HG03108 (cell line): ENCODE results near the gene LPP.

ENCODE experiments used
- ATAC-seq: cut with Tn5 transposase; IDR thresholded peaks from one replicate; pipeline ENCODE4 v1.9.1; 2021; ENCODE audit warnings: moderate library complexity; ENCODE audit not compliant: unreplicated experiment

The LPP gene

DNA sequence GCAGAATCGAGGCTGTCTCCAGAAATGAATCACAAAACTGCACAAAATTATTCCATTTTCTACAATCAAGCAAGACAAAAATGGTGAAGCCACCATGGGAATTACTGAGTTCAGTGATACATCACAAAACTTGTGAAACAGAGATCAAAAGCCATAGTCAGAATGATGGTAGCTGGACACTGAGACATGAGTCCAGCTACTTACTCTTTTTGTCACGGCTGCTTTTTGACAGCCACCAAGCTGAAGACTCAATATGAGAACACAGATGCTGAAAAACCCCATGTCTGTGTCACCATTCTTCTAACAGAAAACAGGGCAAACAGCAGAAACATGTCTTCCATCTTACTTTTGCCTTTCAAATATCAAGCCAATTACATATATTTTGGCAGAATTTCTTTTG is 237.6 kb downstream of the LPP start:
- ATAC-seq = no peak

DNA sequence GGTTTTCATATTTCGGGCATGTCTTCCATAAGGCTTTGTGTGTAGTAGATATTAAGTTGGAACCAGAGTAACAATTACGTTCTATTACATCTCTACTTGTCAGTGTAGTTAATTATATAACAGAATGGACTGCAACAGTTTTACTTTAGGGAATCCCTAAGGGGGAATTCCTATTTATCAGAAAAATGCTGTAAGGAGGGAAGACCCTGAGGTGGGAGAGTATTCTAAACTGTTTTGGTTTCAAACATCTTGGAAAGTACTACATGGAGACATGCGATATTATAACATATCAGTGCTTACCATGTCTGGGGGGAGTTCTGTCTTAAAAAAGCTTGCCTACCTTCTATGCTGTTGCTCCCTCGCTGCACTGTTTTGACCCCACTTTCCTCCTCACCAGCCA is 238.1 kb downstream of the LPP start:
- ATAC-seq = no peak

DNA sequence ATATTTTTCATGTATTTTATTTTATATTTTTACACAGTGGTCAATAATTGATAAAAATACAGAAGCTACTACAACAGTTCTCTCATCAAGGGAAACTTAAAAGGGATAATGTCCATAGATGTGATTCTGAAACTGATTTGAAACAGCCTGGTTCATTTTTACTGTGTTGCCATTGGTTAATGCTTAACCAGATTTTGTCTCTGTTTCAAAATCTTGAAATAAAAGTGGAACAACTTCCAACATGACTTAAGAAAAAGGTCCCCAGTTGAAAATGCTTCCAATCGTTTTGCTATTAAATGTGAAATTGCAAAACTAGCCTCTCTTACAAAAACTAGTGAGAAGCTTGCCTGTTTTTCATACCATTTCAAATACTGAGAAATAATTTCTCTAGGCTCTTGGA is 240.7 kb downstream of the LPP start:
- no peak for ATAC-seq

DNA sequence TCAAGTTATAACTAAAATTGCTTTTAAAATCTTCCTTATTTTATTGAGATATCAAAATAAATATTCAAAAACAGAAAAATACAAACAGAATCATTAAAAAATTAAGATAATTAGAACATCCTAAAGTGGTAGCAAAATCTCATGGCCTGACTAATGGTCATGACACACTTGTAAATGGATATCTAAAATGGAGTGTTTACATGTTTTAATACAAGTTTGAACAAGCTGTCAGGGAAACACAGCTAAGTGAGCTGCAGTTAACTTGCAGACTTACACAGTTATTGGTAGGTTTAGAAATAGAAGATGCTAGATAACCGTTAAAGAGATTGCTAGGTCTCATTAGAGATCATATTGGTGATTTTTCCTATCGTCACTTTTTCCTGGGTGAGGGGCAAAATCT is 242.3 kb downstream of the LPP start:
- no peak for ATAC-seq

DNA sequence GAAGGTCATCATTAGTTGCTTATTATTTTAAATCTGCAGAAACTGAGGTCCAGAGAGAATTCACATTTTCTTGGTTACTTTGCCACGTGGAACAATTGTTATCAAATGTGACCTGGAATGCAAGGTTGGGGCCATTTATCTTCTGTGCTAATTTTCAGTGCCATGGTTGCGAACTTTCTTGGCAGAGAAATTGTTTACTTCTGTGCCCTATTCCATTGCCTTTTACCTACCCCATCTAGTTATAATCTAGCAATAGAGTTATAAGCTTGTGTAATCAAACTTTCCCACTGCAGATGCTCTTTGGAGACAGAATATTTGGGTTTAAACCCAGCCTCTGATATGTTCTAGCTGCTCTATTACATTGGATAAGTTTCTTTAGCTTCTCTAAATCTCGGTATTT is 242.9 kb downstream of the LPP start:
- ATAC-seq = no peak

DNA sequence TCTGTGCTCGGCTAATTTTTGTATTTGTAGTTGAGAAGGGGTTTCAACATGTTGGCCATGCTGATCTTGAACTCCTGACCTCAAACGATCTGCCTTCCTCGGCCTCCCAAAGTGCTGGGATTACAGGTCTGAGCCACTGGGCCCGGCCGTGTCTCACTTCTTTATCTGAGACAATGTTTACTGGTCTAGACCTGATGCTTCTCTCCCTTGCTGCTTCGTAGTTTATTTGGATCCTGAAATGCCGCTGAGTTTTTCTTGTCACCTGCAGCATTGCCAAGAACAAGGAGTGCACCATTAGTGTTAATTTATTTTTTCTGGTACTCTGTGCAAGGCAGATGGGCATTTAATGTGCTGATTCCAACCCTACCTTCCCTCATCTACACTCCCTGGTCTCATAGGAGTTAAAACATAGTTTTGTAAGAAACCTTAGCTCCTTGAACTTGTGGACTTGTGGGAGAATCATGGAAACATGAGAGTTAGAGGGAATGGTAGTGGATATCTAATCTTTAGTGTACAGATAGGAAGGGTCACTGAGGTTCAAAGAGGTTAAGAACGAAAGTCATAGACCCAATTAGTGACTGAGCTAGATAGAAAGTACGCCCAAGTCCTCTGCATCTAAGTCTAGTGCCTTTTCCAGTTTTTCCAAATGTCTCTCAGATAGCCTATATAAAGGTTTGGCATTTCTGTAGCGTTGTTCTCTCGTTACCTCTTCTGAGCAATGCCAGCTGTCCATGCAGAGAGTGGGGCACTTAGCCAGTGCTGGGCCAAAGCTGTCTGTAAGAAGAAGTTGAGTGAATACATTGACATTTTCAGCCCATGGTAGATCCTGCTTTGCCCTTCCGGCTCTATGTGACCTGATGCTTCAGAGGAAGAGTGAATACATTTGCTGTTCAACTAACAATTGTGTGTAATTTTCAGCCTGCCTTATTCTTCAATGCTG is 244.1 kb downstream of the LPP start:
- ATAC-seq = no peak

DNA sequence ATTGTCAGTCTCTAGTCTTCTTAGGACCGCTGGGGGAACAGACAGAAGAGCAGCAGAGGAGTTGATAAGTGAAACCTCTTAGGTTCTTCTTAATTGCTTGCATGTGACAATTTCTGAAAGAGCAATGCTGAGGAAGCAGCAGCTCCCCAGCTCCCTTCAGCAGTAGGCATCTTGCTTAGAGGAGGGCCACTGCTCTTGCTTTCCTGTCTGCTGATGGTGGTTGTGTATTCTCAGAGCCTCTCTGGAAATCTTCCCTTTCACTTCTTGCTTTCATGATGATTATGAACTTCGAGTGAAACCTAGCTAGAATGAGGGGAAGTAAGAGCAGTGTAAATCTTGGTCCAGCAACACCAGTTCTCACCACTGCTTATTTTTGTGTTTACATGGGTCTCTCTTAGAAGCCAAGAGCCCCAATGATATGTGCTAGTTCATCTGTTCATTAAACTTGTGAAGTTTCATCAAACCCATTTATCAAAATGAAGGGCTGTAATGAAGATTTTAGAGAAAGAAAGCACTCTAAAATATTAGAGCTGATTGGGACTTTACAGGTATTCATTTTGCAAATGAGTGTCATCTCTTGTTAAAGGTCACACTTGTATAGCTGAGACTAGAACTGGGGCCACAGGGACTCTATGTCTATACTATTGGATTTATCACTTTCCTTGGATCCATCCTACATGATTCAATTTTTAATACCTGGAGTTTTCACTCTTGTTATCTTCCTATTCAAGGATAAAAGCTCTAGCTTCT is 246.7 kb downstream of the LPP start:
- ATAC-seq = peak; percentile 96

DNA sequence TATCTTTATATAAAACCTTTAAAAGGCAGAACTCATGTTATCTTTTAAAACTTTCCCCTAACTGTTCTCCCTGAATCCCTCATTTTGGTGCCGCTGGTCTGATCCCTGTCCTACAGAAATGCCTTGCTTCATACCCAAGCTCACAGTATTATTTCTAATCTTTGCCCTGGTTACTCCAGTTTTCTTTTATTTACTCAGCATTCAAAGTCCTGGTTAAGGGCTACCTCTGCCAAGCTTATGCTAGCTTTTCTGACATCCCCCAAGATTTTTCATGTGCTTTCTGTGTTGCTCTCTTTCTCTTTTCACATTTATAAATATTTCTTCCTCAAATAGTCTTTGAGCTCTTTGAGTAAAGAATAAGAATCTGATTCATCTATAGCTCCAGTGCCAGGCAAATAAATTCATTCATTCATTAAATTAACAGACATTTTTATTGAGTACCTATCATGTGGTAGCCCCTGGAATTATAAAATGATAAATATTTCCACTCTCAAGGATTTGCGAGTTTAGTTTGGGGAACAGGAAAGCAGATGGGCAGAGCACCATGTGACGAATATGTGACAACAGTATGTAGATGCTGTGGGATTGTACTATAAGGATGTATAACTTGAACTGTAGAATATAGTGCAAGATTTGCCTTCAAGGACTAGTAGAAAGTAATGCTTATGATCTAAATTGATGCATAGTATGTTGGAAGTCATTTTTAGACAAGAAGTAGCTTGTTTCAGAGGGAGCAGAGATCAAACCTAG is 247.5 kb downstream of the LPP start:
- ATAC-seq = no peak

DNA sequence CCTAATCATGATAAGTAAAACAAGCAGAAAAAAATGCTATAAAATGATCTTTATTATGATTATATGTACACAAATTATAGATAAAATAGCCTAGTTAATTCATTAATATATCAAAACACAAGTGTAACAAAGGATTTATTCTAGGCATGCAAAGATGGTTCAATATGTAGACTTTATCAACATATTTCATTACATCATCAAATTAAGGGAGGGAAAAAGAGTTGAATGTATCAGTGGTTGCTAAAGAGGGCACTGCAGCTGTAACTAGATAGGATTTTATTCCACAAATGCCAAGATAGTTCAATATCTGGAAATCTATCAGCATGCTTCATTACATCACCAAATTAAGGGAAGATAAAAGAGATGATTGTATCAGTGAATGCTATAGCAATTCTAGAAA is 248.3 kb downstream of the LPP start:
- ATAC-seq = no peak

DNA sequence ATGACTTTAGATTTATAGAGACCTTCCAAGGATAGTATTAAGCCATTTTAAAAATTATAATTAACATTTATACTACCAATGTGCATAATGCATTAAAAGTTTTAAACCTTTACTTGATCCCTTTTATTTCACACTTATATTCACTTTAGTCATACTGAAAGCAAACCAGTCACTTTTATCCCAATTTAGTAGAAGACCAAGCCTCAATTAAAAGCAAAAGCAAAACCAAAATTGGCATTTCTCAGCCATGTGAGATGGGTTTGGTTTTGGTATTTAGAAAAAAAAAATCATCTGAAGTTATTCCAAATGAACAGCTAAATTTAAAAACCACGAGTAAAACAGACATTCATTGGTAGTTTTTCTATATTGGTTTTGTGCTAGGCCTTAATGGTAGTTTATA is 249.4 kb downstream of the LPP start:
- ATAC-seq = no peak

DNA sequence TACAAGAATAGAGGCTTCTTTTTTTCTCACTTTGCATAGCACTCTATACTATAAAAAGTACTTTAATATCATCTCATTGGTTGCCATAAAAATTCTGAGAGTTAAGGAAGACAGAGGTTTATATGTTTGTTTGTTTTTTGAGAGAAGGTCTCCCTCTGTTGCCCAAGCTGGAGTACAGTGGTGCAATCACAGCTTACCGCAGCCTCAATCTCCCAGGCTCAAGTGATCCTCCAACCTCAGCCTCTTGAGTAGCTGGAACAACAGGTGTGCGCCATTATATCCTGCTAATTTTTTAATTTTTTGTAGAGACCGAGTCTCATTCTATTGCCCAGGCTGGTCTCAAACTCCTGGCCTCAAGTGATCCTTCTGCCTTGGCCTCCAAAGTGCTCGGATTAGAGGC is 250.2 kb downstream of the LPP start:
- no peak for ATAC-seq

DNA sequence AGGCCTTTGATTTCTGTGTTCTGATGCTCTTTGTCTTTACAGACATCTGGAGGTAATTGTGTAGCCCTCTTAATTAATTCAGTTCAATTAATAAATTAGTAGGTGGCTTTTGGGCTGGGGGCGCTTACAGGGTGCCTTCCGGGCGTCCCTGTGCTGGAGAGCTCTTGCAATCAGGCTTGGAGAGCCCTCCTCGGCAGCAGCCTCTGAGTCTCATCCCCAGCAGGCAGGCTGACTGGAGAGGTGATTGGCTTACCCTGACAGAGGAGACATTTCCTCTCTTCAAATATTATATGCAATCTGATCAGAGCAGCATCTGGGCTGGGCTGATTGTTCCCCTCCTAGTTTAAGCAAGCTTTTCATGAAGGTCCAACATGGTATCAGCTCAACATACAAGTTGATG is 250.7 kb downstream of the LPP start:
- no peak for ATAC-seq

DNA sequence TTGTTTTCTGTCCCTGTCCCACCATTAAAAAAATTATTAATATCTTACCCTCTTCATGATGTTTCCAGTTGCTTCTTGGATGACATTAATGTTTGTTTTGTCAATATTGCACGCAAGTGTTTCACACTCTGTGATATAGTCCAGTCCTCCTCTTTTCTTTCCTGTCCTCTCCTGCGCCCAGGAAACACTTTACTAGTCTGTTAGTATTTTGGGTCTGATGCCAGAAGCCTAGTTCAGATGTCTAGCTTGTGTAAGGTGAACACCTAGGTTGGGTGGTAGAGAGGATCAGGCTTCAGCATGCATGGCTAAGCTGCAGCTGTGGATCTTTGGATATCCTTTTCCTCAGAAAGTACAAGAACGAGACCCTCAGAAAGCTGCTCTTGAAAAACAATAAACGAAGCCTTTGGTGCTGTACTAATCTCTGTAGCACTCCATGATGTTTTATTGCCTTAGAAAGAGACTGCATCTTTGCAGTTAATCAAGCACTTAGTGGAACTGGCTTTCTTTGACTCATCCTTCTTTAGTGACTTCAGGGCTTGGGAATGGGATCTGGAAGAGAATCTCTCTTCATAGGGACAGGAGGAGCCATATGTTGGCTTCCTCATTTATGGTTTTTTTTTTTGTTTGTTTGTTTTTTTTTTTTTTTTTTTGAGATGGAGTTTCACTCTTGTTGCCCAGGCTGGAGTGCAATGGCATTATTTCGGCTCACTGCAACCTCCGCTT is 253.4 kb downstream of the LPP start:
- ATAC-seq = no peak

DNA sequence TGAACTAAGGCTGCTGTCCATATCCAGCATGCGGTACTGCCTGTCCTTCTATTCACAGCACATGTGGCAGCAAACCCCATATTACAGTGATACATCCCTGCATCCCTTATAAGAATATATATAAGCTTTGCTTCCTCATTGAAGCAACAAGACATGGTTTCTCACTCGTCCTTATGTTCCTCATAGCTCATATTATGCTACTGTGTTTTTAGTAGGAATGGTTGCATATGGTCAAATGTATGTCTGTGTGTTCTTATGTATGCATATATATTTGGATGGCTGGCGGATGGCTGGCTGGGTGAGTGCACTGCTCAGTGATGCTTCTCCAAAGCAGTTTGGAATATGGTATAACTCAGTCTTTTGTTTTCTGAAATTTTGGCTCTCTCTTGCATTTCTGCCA is 254.9 kb downstream of the LPP start:
- no peak for ATAC-seq

DNA sequence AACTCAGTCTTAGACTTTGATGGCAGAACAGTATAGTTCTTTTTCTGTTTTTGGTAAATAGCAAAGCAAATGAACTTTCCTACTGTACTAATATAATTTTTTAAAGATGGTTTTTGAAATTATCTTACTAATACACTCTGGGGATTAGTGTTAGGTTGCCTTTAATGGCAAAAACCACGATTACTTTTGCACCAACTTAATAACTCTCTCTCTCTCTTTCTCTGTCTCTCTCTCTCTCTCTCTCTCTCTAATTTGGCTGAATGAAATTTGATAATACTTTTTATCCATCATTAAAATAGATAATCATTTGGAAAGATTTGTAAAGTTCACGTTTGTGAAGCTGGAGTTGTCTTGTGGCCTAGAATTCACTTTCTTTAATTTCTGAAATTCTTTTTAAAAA is 257.8 kb downstream of the LPP start:
- no peak for ATAC-seq

DNA sequence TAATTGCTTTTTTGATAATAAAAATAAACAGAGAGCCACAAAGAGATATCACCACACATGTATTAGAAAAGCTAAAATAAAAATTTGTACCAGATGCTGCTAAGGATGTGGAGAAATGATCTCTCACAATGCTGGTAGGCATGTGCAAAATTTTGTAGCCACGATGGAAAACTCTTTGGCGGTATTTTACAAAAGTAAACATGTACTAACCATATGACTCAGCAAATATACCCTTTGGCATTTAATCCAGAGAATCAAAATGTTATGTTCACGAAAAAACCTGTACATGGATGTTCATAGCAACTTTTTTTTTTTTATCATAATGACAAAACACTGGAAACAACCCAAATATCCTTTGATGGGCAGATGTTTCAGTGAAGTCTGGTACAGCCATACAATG is 261.2 kb downstream of the LPP start:
- no peak for ATAC-seq

DNA sequence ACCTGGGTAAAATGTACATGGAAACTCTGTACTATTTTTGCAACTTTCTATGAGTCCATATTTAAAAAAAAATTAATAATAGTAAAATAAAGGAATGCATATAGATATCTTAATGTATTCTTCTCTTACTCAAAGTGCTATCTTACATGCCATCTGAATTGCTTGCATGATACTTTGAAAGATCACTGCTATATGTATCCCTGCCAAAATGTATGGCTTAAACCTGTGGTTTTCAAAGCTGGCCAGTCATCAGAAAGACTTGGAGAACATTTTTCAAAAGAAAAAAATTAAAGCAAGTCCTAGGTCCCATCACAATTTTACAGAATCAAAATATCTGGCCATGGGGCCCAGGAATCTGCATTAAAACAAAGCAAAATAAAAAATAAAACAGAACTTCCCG is 262.1 kb downstream of the LPP start:
- ATAC-seq = no peak

DNA sequence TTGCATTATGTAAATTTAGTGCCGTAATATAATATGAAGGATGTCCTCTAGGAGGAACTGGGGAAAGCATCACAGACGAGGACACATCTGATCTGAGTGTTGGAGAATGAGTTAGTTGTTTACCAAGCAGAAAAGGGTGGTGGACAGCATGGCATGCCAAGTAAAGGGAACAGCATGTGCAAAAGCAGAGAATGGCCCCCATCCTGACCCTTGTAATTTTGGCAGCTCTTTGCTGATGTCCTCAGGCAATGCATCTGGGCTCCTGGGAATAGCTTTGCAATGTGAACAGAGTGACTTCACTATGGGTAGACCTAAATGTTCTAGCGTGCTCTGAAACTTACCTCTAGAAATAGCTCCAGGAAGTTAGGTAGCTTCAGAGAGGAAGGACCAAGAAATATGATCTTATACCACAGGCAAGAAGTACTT is 263.3 kb downstream of the LPP start:
- no peak for ATAC-seq

DNA sequence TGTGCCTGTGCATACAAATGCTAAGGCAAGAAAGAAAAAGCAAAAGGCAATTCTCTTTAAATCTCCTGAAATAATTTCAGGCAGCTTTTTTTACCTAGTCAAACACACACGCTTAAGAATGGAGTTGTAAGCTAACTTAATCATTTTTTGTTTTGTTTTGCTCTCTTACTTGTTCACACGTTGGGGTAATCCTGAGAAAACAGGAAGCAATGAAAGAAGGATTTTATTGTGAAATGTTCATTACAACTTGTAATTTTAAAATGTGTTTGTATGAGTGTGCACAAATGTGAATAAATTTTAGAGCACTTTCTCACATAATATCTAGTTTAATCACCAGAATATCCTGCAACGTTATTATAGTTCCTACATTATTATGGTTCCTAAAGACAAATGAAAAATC is 263.8 kb downstream of the LPP start:
- ATAC-seq = no peak

DNA sequence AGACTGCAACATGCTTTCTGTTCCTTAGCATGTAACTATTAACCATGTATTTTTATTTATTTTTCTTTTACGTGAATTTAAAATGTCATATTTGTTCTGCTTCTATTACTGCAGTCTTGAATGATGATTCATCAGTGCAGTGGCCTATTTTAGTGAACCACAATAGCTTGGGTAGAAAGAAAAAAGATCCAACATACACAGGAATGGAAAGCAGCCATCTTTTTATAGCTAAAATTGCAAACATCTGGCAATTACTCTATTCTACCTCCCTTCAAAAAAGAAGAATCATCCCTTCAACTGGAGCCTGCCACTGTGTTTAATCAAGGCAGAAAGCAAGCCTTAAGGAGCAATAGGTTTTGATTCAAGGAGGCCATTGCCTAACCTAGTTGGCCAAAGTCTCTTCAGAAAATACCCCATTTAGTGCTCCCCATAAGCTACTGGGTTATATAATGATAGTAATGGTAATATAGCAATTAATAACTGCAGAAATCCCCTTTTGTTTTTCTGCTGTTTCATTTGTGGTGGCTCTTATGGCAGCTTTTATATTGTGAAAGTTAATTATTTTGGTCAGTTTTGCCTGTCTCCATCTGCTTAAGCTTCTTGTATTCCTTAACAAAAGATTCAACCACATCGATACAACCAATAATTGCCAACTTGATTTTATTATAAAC is 267.3 kb downstream of the LPP start:
- no peak for ATAC-seq
